NCI-H1436 (cell line): ENCODE measurements around the gene TUBGCP3.

Source experiments
- DNase-seq: peaks from one replicate; lab custom pipeline; 2025; lab: John Stamatoyannopoulos, UW

TUBGCP3 gene

DNA sequence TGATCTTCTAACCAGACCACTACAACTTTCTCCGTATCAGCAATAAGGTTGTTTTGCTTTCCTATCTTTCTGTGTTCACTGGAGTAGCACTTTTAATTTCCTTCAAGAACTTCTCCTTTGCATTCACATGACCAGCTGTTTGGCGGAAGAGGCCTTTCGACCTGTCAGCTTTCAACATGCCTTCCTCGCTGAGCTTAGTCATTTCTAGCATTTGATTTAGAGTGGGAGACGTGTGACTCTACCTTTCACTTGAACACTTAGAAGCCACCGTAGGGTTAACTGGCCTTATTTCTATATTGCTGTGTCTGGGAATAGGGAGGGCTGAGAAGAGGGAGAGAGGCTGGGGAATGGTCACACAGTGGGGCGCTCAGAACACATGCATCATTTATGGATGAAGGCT lies 104.7 kb downstream of the TUBGCP3 start:
- DNase-seq, result no peak

DNA sequence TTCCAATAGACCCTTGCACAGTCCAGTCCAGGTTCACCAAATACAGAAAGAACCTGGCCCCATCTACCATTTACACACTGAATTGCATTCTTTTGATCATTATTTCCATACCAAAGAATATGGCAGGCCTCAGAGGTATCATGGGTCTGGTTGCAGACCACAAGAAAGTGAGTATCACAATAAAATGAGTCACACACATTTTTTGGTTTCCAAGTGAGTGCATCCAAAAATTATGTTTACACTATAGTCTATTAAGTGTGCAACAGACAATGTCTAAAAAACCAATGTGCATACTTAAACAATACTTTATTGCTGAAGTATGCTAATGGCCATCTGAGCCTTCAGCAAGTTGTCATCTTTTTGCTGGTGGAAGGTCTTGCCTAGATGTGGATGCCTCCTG lies 106.5 kb downstream of the TUBGCP3 start:
- DNase-seq, result no peak

DNA sequence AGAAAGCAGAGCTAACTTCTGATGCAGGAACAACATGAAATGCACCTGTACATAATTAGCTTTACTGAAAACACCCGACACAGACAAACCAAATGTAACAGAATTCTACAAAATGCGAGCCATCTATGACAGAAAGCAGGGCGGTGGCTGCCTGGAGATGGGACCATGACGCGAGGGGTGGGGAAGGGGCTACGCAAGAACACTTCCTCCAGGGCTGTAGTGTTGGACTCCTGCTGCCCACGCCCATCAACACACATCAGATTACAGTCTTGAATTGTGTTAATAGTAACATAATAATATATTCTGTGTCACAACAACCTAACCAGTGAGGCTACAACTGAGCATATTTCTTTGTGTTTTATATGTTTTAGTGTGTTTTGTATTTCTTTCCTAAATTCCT lies 108.6 kb downstream of the TUBGCP3 start:
- no peak for DNase-seq

DNA sequence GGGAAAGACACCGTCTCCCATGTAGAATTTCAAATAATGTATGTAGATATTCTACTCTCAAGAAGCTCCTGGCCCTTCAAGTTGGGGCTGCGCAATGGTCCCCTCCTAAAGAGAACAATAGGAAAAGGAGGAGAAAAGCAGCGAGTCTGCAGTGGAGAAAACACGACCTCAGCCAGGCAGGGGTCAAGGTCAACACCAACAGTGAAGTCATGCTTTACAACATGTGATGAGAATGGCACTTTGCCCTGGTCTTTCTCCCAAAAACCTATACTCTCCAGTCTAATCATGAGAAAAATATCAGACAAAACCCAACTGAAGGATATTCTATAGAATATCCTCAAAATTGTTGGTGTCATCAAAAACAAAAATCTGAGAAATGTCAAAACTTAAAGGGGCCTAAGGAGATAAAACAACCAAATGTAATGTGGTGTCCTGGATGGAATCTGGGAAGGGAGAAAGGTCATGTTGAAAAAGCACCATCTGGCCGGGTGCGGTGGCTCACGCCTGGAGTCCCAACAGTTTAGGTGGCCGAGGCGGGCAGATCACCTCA lies 110.8 kb downstream of the TUBGCP3 start:
- DNase-seq, result no peak

DNA sequence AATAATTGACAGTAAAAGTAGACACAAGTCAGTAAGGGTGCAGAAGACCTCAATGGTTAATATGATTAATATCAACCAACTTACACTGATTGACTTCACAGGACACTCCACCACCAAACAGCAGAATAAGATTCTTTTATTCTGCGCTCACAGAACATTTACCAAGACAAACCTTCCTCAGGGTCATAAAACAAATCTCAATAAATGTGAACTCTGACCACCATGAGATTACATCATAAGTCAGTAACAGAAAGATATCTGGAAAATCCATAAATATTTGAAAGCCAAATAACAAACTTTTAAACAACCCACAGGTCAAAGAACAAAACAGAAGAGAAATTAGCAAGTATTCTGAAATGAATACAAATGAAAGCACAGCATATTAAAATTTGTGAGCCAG lies 112.1 kb downstream of the TUBGCP3 start:
- no peak for DNase-seq

DNA sequence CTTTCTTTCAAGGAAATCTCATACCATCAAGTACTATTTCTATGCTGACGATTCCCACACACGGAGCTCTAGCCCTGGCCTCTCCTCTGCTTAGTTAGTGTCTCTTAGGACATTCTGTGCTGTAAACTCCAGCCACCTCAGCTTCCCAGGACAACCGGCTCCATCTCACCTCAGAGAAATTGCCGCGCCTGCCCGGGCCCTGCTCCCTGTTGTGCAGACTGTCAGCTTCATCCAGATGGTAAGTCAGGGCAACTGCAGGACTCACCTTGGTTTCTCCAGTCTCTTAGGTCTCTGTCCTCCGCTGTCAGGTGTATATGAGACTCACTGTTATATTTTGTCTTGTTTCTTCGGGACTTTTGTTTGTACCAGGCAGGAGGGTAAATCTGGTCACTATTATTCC lies 113.1 kb downstream of the TUBGCP3 start:
- DNase-seq, result no peak

DNA sequence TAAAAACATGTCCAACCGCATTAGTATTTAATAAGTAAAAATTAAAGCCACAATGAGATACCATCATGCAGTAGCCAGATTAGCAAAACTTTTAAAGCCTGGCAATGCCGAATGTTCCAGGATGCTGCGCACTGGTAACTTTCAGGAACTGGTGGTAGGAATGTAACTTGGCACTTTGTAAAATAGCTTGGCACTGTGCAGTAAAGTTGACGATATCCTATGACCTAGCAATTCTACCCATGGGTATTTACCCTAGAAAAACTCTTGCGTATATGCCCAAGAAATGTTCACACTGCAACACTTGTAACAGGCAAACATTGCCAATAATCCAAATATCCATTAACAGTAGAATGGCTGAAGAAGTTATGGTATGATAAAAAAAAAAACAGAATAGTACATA lies 114.1 kb downstream of the TUBGCP3 start:
- no peak for DNase-seq

DNA sequence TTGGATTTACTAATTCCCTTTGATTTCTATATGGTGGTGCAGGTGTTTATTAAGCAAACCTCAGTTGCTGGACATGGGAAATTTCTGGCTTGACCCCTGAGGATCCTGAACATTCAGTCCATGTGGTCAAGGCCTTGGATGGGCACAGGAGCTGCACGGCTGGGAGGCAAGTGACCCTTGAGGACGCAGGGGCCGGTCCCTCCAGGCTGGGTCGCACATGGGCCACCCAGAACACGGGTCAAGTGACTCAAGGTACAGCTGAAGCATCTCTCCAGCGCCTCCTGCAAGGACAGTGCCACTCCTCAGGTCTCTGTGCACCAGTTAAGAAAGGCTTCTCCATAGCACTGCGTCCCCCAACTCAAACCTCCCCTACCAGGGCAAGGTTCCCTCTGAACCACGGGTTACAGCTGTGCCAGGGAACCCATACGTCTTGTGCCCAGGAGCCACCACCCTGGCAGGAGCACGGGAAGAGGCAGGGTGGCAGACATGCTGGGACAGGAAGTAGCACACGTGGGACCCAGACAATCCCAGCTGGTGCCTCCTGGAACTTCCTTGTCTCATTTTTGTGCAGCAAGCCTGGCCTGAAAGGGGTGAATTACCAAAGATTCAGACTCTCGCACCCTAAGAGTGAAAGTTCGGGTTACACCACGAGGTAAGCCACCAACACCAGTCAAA lies 118.7 kb downstream of the TUBGCP3 start:
- no peak for DNase-seq

DNA sequence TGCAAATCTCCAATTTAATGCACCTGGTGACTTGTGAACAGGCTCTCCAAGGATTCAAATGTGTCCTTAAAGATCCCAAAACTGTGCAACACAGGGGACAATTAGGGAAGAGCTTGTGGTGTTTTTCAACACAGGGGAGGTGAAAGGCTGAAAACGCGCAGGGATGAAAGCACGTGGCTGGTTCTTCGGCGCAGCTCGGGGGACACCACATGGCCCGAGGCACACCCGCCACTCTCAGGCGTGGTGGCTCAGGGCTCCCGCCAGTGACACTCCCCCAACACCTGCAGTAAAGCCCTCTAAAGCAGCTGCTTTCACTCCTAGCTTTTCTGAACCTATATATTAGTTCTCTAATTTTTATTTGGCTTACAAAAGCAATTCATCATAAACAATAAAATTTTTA lies 119.9 kb downstream of the TUBGCP3 start:
- no peak for DNase-seq

DNA sequence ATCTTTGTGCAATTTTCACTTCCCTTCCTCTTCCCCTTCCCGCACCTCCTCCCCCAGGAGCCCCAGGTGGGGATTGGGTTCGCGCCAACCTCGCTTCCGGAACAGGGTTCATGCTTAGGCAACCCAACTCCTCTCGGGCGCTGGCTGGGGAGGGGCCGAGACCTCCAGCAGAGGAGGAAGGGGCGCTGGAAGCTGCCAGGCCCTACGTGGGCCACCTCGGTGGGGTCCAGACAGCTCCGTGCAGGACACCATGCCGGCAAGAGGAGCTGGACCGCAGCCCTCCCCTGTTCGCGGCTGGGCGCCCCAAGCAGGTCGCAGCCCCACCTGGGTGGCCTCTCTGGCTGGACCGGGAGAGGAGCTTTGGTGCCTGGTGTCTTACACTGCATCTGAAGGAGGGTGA lies 120.7 kb downstream of the TUBGCP3 start:
- DNase-seq, result no peak

DNA sequence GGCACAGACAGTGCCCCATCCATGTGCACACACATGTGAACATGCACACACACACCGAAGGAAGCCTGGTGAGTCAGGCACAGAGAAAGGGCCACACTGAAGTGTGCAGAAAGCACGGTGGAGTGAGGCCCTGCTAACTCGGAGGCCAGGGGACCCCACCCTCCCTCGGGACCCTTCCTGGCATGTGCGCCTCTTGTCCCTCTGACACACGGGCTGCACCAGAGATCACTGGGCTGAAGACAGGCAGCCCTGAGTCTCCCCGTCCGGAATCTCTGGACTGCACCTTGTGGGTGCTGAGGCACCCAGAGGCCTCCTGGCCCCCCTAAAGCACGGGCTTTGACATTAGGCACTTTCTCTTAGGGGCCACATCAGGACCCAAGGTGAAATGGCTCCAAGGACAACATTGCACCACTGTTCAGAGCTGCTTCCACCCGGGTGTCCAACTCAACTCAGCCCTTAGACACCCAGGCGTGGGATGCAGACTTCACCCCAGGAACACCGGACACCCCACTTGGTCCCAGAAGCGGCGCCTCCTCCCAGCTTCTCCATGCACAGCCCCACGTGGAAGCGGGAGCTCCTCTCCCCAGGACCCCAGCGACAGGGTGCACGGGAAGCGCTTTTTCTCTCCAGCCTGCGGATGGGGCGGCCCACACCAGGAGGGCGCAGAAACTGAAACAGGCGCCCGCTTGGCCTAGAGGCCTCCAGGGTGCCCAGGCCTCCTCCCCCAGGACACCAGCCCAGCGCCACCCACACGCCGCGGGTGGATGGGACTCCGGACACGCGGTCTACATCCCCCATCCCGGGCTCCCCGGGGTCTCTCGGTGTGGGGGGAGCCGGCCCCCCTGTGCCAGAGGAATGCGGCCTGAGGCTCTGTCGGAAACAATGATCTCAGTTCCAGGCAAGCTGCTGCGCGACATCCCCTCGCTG lies 121.6 kb downstream of the TUBGCP3 start:
- DNase-seq, result no peak

DNA sequence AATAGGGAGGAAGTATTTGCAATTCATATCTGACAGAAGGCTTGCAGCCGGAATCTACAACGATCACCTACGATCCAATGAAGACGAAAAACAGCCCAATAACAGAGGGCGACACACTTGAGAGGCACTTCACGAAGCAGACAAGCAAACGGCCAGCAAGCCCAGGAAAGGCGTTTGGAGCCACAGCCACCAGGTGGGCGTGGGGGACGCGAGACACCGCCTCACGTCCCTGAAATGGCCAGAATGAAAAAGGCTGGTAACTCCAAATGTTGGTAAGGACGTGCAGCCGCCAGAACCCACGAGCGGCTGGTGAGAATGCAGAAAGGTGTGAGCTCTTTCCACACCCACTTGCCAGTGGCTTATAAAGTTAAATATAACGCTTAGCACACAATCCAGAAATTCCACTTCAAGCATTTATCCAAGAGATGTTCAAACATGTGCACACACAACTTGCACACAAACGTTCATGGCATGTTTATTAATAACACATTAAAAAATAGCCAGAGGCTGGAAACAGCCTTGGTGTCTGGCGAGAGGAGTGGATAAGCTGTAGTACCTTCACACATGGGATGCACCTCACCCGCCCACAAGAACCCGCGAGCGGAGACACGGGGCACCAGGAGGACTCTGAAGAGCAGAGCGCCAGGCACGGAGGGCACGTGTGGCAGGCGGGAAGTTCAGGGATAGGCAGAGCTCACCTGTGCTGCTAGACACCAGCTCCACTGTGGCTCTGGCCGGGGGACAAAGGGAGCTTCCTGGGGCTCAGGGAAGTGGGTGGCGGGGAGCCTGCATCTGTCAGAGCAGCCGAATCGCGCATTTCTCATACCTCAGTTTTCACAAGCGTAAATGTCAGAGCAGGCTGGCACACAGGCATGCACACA lies 122.5 kb downstream of the TUBGCP3 start:
- no peak for DNase-seq

DNA sequence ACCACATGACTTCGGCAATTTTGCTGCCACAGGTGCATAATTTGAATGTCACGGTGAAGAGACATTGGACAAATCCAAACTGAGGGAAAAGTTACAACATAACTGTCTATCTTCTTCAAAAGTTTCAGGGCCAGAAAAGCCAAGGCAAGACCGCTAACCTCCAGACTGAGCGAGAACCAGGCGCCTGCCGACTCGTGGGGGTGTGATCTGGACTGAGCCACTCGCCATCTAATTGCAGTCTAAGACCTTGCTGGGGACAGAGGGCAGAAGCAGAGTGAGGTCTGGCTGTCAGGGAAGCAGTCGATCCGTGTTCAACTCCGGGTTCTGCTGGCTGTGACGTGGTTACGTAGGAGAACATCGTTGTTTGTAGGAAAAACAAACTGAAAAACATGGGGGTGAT lies 123.2 kb downstream of the TUBGCP3 start:
- DNase-seq, result no peak

DNA sequence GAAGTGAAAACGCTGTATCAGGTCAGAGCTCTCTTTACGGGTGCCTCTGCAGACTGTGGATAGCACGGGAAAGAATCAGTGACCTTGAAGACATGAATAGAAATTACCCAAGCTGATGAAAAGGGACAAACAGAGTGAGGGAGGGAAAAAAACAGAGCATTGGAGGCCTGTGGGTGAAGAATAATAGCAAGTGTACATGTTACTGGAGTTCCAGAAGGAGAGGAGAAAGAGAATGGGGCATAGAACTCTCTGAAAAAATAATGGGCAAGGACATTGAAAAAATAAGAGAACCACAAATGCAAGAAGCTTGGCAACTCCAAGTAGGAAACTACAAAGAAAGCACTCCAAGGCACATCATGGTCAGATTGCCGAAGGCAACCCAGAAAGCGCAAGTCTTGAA lies 125.5 kb downstream of the TUBGCP3 start:
- no peak for DNase-seq

DNA sequence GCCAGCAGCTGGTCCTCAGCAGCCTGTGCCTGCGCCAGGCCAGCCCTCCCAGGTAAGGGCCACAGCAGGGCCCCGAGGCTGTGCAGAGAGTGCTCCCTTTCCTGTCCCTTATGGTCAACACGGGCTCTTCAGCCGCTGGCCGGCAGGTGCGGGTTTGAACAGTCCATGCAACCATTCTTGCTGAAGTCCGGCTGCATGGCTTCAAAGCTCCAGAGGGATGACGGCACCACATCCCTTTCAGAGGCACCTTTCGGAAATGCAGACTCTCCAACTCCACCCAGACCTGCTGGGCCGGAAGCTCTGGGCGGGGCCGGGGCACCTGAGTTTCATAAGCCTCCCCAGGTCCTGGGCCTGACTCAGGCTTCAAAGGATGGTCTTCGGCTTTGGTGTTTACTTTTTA lies 130.5 kb downstream of the TUBGCP3 start:
- no peak for DNase-seq

DNA sequence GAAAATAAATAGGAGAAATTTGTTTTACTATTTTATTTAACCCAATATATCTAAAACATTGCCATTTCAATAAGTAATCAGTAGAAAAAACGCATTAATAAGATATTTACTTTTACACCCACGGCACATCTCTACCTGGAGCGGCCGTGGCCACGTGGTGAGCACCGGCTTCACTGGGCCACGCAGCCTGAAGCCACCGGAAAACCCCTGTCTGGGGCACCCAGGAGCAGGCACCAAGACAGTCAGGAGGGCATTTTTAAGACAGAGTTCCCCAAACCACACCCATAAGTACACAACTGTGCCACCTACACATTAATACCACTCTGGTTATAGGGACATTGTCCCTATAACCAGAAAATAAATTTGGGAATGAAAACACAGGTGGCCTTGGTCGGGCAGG lies 130.9 kb downstream of the TUBGCP3 start:
- no peak for DNase-seq

DNA sequence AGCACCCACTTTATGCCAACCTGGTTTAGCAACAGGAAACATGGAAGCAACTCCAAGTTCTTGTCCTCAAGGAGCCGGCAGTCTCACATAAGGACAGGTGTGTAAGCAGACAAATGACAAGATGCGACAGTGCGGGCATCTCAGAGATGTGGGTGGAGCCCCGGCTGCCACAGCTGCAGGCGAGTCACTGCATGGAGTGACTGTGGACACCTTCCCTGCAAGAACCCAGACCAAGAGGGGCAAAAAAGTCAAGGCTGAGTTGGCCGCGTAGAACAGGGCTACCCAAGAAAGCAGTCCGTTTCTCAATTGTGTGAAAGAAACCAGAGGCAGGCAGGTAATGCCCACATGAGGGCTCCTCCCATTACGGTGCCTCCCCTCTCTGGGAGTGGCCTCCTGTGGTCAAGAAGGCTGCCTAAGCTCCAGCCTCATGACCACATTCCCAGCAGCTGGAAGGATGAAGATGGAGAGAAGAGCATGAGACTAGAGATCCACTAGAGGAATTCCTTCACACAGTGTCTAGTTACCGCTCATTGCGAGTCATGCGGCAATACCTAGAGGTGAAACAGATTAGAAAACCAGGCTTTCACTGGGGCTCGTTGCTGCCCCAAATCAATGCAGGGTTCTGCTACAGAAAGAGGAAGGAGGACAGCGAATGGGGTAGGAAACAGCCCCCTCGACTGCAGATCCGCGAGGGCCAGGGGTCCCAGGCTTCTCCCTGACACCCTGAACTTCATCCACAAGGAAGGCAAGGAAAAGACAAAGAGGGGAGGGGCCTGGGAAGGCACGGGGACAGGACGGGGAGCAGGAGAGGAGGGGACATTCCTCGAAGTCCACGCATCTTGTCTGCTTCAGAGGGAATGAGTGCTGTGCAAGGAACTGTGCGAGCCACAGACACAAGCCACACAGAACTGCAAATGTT lies 131.6 kb downstream of the TUBGCP3 start:
- DNase-seq, result no peak

DNA sequence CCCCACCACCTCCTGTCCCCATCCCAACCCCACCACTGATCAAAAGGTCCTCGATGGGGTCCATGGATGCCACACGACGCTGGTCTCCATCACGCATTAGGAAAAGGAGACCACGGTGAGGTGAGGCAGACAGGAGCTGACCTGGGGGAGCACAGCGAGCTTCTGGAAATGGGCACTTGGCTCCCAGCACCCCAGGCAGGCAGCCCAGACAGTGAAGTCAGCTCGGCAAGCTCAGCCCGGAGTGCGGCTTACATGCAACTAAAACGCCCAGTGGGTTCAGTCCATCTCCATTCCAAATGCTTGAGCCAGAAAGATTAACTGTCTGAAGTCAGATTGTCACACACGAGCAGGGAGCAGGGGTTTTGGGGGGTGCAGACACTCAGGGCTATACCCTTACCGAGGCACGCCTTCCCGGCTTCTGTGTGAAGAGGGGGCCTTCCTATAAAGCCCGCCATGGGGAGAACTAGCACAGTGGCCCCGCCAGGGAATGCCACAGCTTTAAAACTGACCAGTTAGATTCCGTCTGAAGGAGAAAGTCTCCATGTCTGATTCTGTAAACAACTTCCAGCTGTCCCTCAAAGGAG lies 132.4 kb downstream of the TUBGCP3 start:
- DNase-seq, result no peak

DNA sequence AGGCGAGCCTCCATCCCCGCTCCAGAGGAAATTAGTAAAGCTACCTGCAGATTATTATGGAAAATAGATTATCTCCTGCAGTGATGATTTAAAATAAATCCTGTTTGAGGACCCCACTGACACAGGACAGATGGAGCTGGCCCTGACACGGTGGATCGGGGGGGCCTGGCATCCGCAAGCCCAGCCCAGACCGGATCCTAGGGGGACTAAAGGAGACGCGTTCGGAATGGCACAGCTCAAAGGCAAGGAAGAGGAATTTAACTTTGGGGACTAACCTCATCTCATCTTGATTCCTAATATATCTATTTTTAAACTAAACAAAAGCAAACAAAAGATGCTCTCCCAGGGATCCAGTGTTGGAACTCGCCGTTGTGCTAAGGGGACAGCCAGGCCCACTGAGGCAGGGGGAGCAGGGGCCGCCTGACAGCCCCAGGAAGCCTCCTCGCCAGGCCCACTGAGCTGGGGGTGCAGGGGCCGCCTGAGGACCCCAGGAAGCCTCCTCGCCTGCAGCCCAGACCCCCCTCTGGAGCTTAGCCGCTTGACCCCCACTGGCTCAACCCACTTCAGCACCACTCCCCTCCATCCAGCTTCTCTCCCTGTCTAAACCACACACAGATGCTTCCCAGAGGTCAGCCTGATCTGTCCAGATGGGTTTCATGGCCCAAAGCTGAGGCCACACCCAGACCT lies 133.2 kb downstream of the TUBGCP3 start:
- DNase-seq, result no peak
